Kidney (tissue), 14 donors: ENCODE data around the gene PIK3CB. TPM values are rescaled to one million over a fixed set of nuclear protein-coding genes. Genes with fewer than 3 reads are reported as not detected.

ENCODE experiments used
- DNase-seq, 5 donors: peaks; one replicate each; pipeline ENCODE4 v3.0.0-alpha.2; 2013 to 2020
- FAIRE-seq: peaks from 2 replicates; lab custom pipeline; 2012; peaks lifted over from hg19 to GRCh38; lab: Jason Lieb, UNC
- H3K27ac ChIP-seq, 2 donors: one replicate each; pipeline ENCODE4 v1.7.0; 2013; ENCODE audit warnings: low read depth in 2 of 2, low read length in 2 of 2, inconsistent platforms in 1 of 2
- H3K27me3 ChIP-seq: one replicate; pipeline ENCODE4 v1.7.1; 2013; ENCODE audit warnings: low read length, inconsistent platforms; ENCODE audit not compliant: control insufficient read depth, insufficient read depth
- H3K36me3 ChIP-seq, 3 donors: one replicate each; pipeline versions ENCODE4 v1.7.0 to v1.7.1; 2013; ENCODE audit warnings: low read length in 3 of 3, control low read depth in 1 of 3, inconsistent platforms in 1 of 3; ENCODE audit not compliant: insufficient read depth in 3 of 3, control insufficient read depth in 2 of 3
- H3K4me1 ChIP-seq, 3 donors: one replicate each; pipeline versions ENCODE4 v1.7.0 to v1.7.1; 2013; ENCODE audit warnings: low read length in 3 of 3, inconsistent platforms in 1 of 3, low read depth in 1 of 3; ENCODE audit not compliant: control insufficient read depth in 2 of 3, insufficient read depth in 2 of 3
- H3K4me3 ChIP-seq, 3 donors: one replicate each; pipeline versions ENCODE4 v1.7.0 to v1.8.1; 2013; ENCODE audit warnings: low read length in 3 of 3, control low read depth in 1 of 3, inconsistent platforms in 1 of 3
- H3K9ac ChIP-seq, 3 donors: one replicate each; pipeline versions ENCODE4 v1.7.0 to v1.7.1; 2013; ENCODE audit warnings: low read length in 3 of 3, control low read depth in 1 of 3, inconsistent platforms in 1 of 3
- H3K9me3 ChIP-seq, 3 donors: one replicate each; pipeline versions ENCODE4 v1.7.0 to v1.7.1; 2013; ENCODE audit warnings: low read length in 3 of 3, control low read depth in 1 of 3, inconsistent platforms in 1 of 3; ENCODE audit not compliant: control insufficient read depth in 2 of 3, insufficient read depth in 1 of 3
- CTCF ChIP-seq: IDR thresholded peaks from 3 replicates; pipeline ENCODE4 v1.5.1; 2012; ENCODE audit warnings: mild to moderate bottlenecking, moderate library complexity, borderline replicate concordance; ENCODE audit not compliant: insufficient read depth; ENCODE audit errors: extremely low read depth
- intact Hi-C: fragments of 100-400 bp; cut with DNase I; formaldehyde crosslinking; loops from one replicate; pipeline ENCODE4 v1.11.1; 2022
- polyA plus RNA-seq: library from polyadenylated mRNA; stranded (reverse); fragments of 350-450 nt; fragmentation: Illumina TruSeq; extraction: RNeasy Lipid Tissue Mini Kit (QIAGEN cat#74804); gene quantifications from one replicate; pipeline ENCODE4 v1.2.3, GENCODE V29; 2014; ENCODE audit warnings: low read depth, low replicate concordance; ENCODE audit not compliant: insufficient read depth
- total RNA-seq: library from RNA; stranded (reverse); fragmentation: NEBNext Ultra II Directional; extraction: Animal tissue kit (Norgen Biotek cat#: 25700); gene quantifications from one replicate; pipeline ENCODE4 v1.2.1, GENCODE V29; 2021
- donor health status: control.
- donor health status: control.
- donor health status: control.
- donor health status: control.
- donor health status: control.
- donor health status: DM: yes; HTN: yes; CAD: no.
- donor health status: Normal renal cell carcinoma (clear cell type).

Gene PIK3CB
- total and polyA plus RNA-seq, 2 donors from 2014 or later: 20.1 to 48.0 TPM

- no peak for FAIRE-seq
- H3K4me3 ChIP-seq: no peak overlapping the region
Observed at GRCh38 chr3:138620431-138620830, 214.3 kb downstream of the PIK3CB start.

GRCh38 chr3:138615462-138615861, 219.3 kb downstream of the PIK3CB start:
- no peak for FAIRE-seq
- no peak for TF ChIP-seq CTCF
- Histone ChIP-seq H3K9ac (no peak overlapping the region), H3K4me3 (no peak overlapping the region), H3K4me1 (no peaks in the 10 kb centered on the region), H3K27me3 (no peaks in the 10 kb centered on the region), H3K9me3 (no peaks in the 10 kb centered on the region), H3K27ac (no peak overlapping the region), H3K36me3 (no peaks in the 10 kb centered on the region)
- DNase-seq: no peak
- intact Hi-C loops: no loop called here

More at GRCh38 chr3:138620431-138620830, 214.3 kb downstream of the PIK3CB start:
- TF ChIP-seq CTCF: no peak
- Histone ChIP-seq H3K9me3 (no peaks in the 10 kb centered on the region), H3K36me3 (no peaks in the 10 kb centered on the region), H3K9ac (no peak overlapping the region), H3K4me1 (no peaks in the 10 kb centered on the region), H3K27ac (no peak overlapping the region), H3K27me3 (no peaks in the 10 kb centered on the region)
- no peak for DNase-seq
- intact Hi-C loops: no loop called here

GRCh38 chr3:138609898-138610266, 224.8 kb downstream of the PIK3CB start:
- FAIRE-seq (no peak), DNase-seq (no peak)
- Histone ChIP-seq H3K9me3 (no peaks in the 10 kb centered on the region), H3K27me3 (no peaks in the 10 kb centered on the region), H3K36me3 (no peaks in the 10 kb centered on the region), H3K9ac (peak overlapping the region in 1 of 3 donors; percentile 74), H3K4me3 (peak overlapping the region; percentile 82 to 88 (median 87)), H3K27ac (no peak overlapping the region), H3K4me1 (peaks cover 0 to 7% (median 0%) of the 10 kb centered on the region in 3 donors)
- TF ChIP-seq CTCF: no peak
- intact Hi-C loops: no loop called here
